ENCODE data around the gene SLC28A3. TPM values are rescaled to one million over a fixed set of nuclear protein-coding genes. Genes with fewer than 3 reads are reported as not detected.

Gene SLC28A3
- total and polyA plus RNA-seq, 2 donors from 2014 or later: 1.0 TPM; not detected in 1

DNA sequence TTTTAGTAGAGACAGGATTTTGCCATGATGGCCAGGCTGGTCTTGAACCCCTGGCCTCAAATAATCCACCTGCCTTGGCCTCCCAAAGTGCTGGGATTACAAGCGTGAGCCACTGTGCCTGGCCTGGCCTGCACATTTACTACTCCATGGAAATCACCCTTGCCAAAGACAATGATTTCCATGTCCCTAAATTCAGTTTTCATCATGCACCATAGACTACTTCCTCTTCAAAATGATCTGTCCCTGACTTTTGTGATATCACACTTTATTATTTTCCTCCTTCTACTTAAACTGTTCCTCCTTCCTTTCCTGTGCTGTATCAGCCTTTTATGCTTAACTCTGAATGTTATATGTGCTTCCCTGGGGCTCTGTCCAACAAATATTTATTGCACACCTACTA is 20.3 kb downstream of the SLC28A3 start:
- H3K36me3 ChIP-seq (ENCODE audit: control insufficient read depth in 2 of 3, insufficient read depth in 3 of 3, low read length in 3 of 3): no peaks in the 10 kb centered on the region
- H3K4me1 ChIP-seq (ENCODE audit: control insufficient read depth in 2 of 3, insufficient read depth in 2 of 3, low read depth in 1 of 3, low read length in 3 of 3): no peaks in the 10 kb centered on the region
- no peaks in the 10 kb centered on the region for H3K9me3 ChIP-seq (ENCODE audit: control insufficient read depth in 2 of 3, insufficient read depth in 1 of 3, low read length in 3 of 3)
- no peak for FAIRE-seq
- H3K9ac ChIP-seq (ENCODE audit: low read length in 3 of 3): no peak overlapping the region
- no peak for DNase-seq
- H3K4me3 ChIP-seq (ENCODE audit: low read length in 3 of 3): no peak overlapping the region
- H3K27ac ChIP-seq (ENCODE audit: low read depth in 2 of 2, low read length in 2 of 2): no peak overlapping the region
- intact Hi-C loops (cut with DNase I): no loop called here
- TF ChIP-seq, protein P1, sequence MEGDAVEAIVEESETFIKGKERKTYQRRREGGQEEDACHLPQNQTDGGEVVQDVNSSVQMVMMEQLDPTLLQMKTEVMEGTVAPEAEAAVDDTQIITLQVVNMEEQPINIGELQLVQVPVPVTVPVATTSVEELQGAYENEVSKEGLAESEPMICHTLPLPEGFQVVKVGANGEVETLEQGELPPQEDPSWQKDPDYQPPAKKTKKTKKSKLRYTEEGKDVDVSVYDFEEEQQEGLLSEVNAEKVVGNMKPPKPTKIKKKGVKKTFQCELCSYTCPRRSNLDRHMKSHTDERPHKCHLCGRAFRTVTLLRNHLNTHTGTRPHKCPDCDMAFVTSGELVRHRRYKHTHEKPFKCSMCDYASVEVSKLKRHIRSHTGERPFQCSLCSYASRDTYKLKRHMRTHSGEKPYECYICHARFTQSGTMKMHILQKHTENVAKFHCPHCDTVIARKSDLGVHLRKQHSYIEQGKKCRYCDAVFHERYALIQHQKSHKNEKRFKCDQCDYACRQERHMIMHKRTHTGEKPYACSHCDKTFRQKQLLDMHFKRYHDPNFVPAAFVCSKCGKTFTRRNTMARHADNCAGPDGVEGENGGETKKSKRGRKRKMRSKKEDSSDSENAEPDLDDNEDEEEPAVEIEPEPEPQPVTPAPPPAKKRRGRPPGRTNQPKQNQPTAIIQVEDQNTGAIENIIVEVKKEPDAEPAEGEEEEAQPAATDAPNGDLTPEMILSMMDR (IDR thresholded peaks at IDR 0.05; ENCODE audit: borderline replicate concordance, extremely low read depth, insufficient read depth): no peak
- no peaks in the 10 kb centered on the region for H3K27me3 ChIP-seq (ENCODE audit: control insufficient read depth, insufficient read depth, low read length)

DNA sequence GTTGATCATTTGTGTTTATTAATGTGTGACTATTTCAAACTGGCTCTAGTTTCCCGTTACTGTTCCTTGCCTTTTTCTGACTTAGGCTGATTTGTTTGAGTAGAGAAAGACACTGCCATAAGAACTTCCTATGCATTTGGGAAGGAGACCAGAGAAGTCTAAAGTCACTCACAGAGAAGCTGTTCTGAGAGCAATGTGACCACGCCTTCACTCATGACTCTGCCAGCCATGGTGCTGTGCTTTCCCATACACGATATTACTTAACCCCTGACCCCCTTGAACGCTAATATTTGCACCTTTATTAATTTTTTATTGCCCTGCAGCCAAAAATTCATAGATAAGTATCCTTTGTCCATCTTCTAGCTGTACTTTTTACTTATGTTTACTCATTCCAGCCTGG is 20.9 kb downstream of the SLC28A3 start:
- Histone ChIP-seq H3K4me1 (ENCODE audit: control insufficient read depth in 2 of 3, insufficient read depth in 2 of 3, low read depth in 1 of 3, low read length in 3 of 3) (no peaks in the 10 kb centered on the region), H3K9me3 (ENCODE audit: control insufficient read depth in 2 of 3, insufficient read depth in 1 of 3, low read length in 3 of 3) (no peaks in the 10 kb centered on the region), H3K36me3 (ENCODE audit: control insufficient read depth in 2 of 3, insufficient read depth in 3 of 3, low read length in 3 of 3) (no peaks in the 10 kb centered on the region), H3K27me3 (ENCODE audit: control insufficient read depth, insufficient read depth, low read length) (no peaks in the 10 kb centered on the region), H3K9ac (ENCODE audit: low read length in 3 of 3) (no peak overlapping the region), H3K27ac (ENCODE audit: low read depth in 2 of 2, low read length in 2 of 2) (no peak overlapping the region), H3K4me3 (ENCODE audit: low read length in 3 of 3) (no peak overlapping the region)
- intact Hi-C loops (cut with DNase I): no loop called here
- FAIRE-seq: no peak
- TF ChIP-seq, protein P1 (IDR thresholded peaks at IDR 0.05; ENCODE audit: borderline replicate concordance, extremely low read depth, insufficient read depth): no peak
- no peak for DNase-seq

DNA sequence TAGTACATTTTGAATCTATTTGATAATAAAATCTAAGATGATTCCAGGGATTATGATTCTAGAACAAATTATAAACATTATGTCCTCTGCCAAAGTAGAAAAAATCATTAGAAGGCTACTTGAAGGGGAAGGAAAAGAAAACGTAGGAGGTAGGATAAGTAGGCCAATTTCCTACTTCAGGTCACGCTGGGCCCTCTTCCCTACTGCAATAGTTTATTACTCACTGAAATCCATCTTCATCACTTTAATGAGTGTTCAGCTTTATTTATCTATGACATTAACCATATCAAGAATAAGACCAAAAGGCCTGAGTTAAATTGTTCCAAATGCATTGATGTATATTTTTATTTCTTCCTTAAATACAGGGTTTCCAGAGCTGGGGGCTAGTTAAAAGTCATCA is 21.6 kb downstream of the SLC28A3 start:
- H3K27me3 ChIP-seq (ENCODE audit: control insufficient read depth, insufficient read depth, low read length): no peaks in the 10 kb centered on the region
- H3K27ac ChIP-seq (ENCODE audit: low read depth in 2 of 2, low read length in 2 of 2): no peak overlapping the region
- H3K4me3 ChIP-seq (ENCODE audit: low read length in 3 of 3): no peak overlapping the region
- no peaks in the 10 kb centered on the region for H3K36me3 ChIP-seq (ENCODE audit: control insufficient read depth in 2 of 3, insufficient read depth in 3 of 3, low read length in 3 of 3)
- intact Hi-C loops (cut with DNase I): no loop called here
- H3K4me1 ChIP-seq (ENCODE audit: control insufficient read depth in 2 of 3, insufficient read depth in 2 of 3, low read depth in 1 of 3, low read length in 3 of 3): no peaks in the 10 kb centered on the region
- DNase-seq (peak in 2 of 5 donors; percentile 27 to 66), FAIRE-seq (no peak)
- H3K9ac ChIP-seq (ENCODE audit: low read length in 3 of 3): no peak overlapping the region
- no peaks in the 10 kb centered on the region for H3K9me3 ChIP-seq (ENCODE audit: control insufficient read depth in 2 of 3, insufficient read depth in 1 of 3, low read length in 3 of 3)
- TF ChIP-seq, protein P1 (IDR thresholded peaks at IDR 0.05; ENCODE audit: borderline replicate concordance, extremely low read depth, insufficient read depth): no peak

DNA sequence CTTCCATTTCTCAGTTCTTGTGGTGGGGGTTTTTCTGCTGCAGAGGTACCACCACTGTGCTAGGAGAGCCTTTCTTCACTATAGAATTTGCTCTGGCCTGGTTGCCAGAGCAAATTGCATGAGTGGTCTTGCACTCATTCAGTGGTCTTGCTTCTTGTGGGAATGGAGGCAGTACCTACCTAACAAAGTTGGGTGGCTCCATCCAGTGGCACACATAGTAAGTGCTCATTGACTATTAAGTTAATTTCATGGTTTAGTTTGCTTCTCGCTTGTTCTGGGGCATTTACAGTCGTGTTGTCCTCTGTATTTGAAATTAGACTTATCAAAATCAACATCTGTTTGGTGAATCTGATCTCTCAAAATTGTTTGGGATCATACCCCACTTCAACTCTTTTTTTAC is 23.0 kb downstream of the SLC28A3 start:
- DNase-seq (no peak), FAIRE-seq (no peak)
- no peak overlapping the region for H3K27ac ChIP-seq (ENCODE audit: low read depth in 2 of 2, low read length in 2 of 2)
- no peaks in the 10 kb centered on the region for H3K9me3 ChIP-seq (ENCODE audit: control insufficient read depth in 2 of 3, insufficient read depth in 1 of 3, low read length in 3 of 3)
- H3K4me3 ChIP-seq (ENCODE audit: low read length in 3 of 3): no peak overlapping the region
- intact Hi-C loops (cut with DNase I): no loop called here
- TF ChIP-seq, protein P1 (IDR thresholded peaks at IDR 0.05; ENCODE audit: borderline replicate concordance, extremely low read depth, insufficient read depth): no peak
- H3K36me3 ChIP-seq (ENCODE audit: control insufficient read depth in 2 of 3, insufficient read depth in 3 of 3, low read length in 3 of 3): no peaks in the 10 kb centered on the region
- no peaks in the 10 kb centered on the region for H3K27me3 ChIP-seq (ENCODE audit: control insufficient read depth, insufficient read depth, low read length)
- H3K9ac ChIP-seq (ENCODE audit: low read length in 3 of 3): no peak overlapping the region
- no peaks in the 10 kb centered on the region for H3K4me1 ChIP-seq (ENCODE audit: control insufficient read depth in 2 of 3, insufficient read depth in 2 of 3, low read depth in 1 of 3, low read length in 3 of 3)

All from kidney (tissue), 14 donors.